A549 (cell line): ENCODE measurements around the gene NSMCE3. TPM values are rescaled to one million over a fixed set of nuclear protein-coding genes. Genes with fewer than 3 reads are reported as not detected.
A peak's percentile ranks its signal among the peaks of the same experiment; 100 is the strongest.

Experiments used
- ATAC-seq, 2 experiments: fragments of 200-7000 bp in 1 of 2; fragments of >200 bp in 1 of 2; cut with Nextera tagmentation in 1 of 2; cut with Tn5 transposase in 1 of 2; 3 replicates each; pipeline versions ENCODE4 v1.8.0 to v1.9.1; 2018 to 2020; ENCODE audit warnings: mild to moderate bottlenecking in 1 of 2, moderate library complexity in 1 of 2
- CTCF ChIA-PET: fragments of 300-600 bp; sonication (Branson Sonifier 250); formaldehyde crosslinking; extraction: SDS; loops from one replicate; lab custom pipeline; 2021; ENCODE audit warnings: antibody characterized with exemption, inconsistent platforms; lab: Yijun Ruan, JAX
- POLR2A ChIA-PET: fragments of 350-600 bp; formaldehyde crosslinking; extraction: SDS; loops from one replicate; lab custom pipeline; 2021; ENCODE audit warnings: antibody characterized with exemption, inconsistent platforms; lab: Yijun Ruan, JAX
- DNase-seq, 2 experiments: peaks; one replicate each; pipeline versions ENCODE4 v3.0.0 to v3.0.0-alpha.2; 2011 to 2016; ENCODE audit warnings: low read depth in 1 of 2, low spot score in 1 of 2
- FAIRE-seq: peaks from 2 replicates; lab custom pipeline; 2011; peaks lifted over from hg19 to GRCh38; lab: Jason Lieb, UNC
- H3K27ac ChIP-seq, 2 experiments: fragments of >200 bp; sonication (Bioruptor Twin); formaldehyde crosslinking; 3 replicates each; pipeline ENCODE4 v1.5.1; 2016 to 2017
- H3K4me1 ChIP-seq: fragments of >200 bp; sonication (Bioruptor Twin); formaldehyde crosslinking; 3 replicates; pipeline ENCODE4 v1.6.1; 2016
- H3K4me2 ChIP-seq: fragments of >200 bp; sonication (Bioruptor Twin); formaldehyde crosslinking; 3 replicates; pipeline ENCODE4 v1.6.1; 2016
- H3K4me3 ChIP-seq: fragments of >200 bp; sonication (Bioruptor Twin); formaldehyde crosslinking; 3 replicates; pipeline ENCODE4 v1.5.1; 2016
- H3K9me3 ChIP-seq: fragments of >200 bp; sonication (Bioruptor Twin); formaldehyde crosslinking; 3 replicates; pipeline ENCODE4 v1.6.1; 2016
- ATOH8 ChIP-seq: fragments of 250-450 bp; sonication (Bioruptor Pico); IDR thresholded peaks from 2 replicates; pipeline ENCODE4 v1.5.0; 2020; ENCODE audit warnings: low read depth, mild to moderate bottlenecking, moderate library complexity
- BCL3 ChIP-seq: fragments of >200 bp; sonication (Bioruptor Twin); formaldehyde crosslinking; IDR thresholded peaks from 3 replicates; pipeline ENCODE4 v1.6.1; 2016
- CBX2 ChIP-seq: fragments of 200-600 bp; sonication (generic); IDR thresholded peaks from 2 replicates; pipeline ENCODE4 v1.6.1; 2016; ENCODE audit warnings: low read depth, mild to moderate bottlenecking, borderline replicate concordance
- CEBPB ChIP-seq, 2 experiments: fragments of >200 bp in 1 of 2; sonication (Bioruptor Twin) in 1 of 2; formaldehyde crosslinking in 1 of 2; IDR thresholded peaks; 2 replicates each; pipeline ENCODE4 v1.6.1; 2012 to 2016
- CHD2 ChIP-seq: fragments of 150-350 bp; IDR thresholded peaks from 2 replicates; pipeline ENCODE4 v1.6.1; 2014; ENCODE audit warnings: low read length; ENCODE audit not compliant: partially characterized antibody
- CHD4 ChIP-seq: fragments of 200-600 bp; sonication (generic); IDR thresholded peaks from 2 replicates; pipeline ENCODE4 v1.6.1; 2016; ENCODE audit warnings: antibody characterized with exemption, mild to moderate bottlenecking, borderline replicate concordance
- FOSB ChIP-seq: fragments of 250-450 bp; sonication (Bioruptor Pico); IDR thresholded peaks from 2 replicates; pipeline ENCODE4 v1.5.0; 2020; ENCODE audit warnings: mild to moderate bottlenecking, moderate library complexity
- FOXS1 ChIP-seq: fragments of 250-450 bp; sonication (Bioruptor Pico); IDR thresholded peaks from 2 replicates; pipeline ENCODE4 v1.5.0; 2020; ENCODE audit warnings: mild to moderate bottlenecking, moderate library complexity
- HES2 ChIP-seq: fragments of >200 bp; sonication (Bioruptor Twin); formaldehyde crosslinking; IDR thresholded peaks from 2 replicates; pipeline ENCODE4 v1.6.1; 2016
- HEYL ChIP-seq: fragments of 250-450 bp; sonication (Bioruptor Pico); IDR thresholded peaks from 2 replicates; pipeline ENCODE4 v1.8.0; 2021; ENCODE audit warnings: mild to moderate bottlenecking, moderate library complexity
- HOXA7 ChIP-seq: fragments of 250-450 bp; sonication (Bioruptor Pico); IDR thresholded peaks from 2 replicates; pipeline ENCODE4 v1.5.0; 2020; ENCODE audit warnings: mild to moderate bottlenecking, moderate library complexity
- JUN ChIP-seq, 2 experiments: fragments of >200 bp; sonication (Bioruptor Twin); formaldehyde crosslinking; IDR thresholded peaks; 2 replicates in 1 of 2; 3 replicates in 1 of 2; pipeline ENCODE4 v1.6.1; 2016 to 2017
- JUNB ChIP-seq: fragments of >200 bp; sonication (Bioruptor Twin); formaldehyde crosslinking; IDR thresholded peaks from 2 replicates; pipeline ENCODE4 v1.6.1; 2016
- KDM5A ChIP-seq: fragments of 200-600 bp; sonication (generic); IDR thresholded peaks from 2 replicates; pipeline ENCODE4 v1.6.1; 2016; ENCODE audit warnings: antibody characterized with exemption, mild to moderate bottlenecking
- MAX ChIP-seq: IDR thresholded peaks from 2 replicates; pipeline ENCODE4 v1.6.1; 2012
- NR3C1 ChIP-seq: fragments of >200 bp; sonication (Bioruptor Twin); formaldehyde crosslinking; IDR thresholded peaks from 3 replicates; pipeline ENCODE4 v1.6.1; 2017
- POLR2AphosphoS2 ChIP-seq: conservative IDR thresholded peaks from 2 replicates; pipeline ENCODE4 v1.6.1; 2012; ENCODE audit warnings: low read length, improper control_type of control experiment, inconsistent platforms
- RAD21 ChIP-seq, 2 experiments: fragments of >200 bp in 1 of 2; sonication (Bioruptor Twin) in 1 of 2; formaldehyde crosslinking in 1 of 2; IDR thresholded peaks in 1 of 2; conservative IDR thresholded peaks in 1 of 2; 2 replicates in 1 of 2; 3 replicates in 1 of 2; pipeline ENCODE4 v1.6.1; 2012 to 2018; ENCODE audit warnings: inconsistent platforms in 1 of 2
- RARB ChIP-seq: fragments of 250-450 bp; sonication (Bioruptor Pico); IDR thresholded peaks from 2 replicates; pipeline ENCODE4 v1.8.0; 2021; ENCODE audit warnings: mild to moderate bottlenecking, moderate library complexity
- REST ChIP-seq: fragments of 200-600 bp; sonication (generic); IDR thresholded peaks from 2 replicates; pipeline ENCODE4 v1.6.1; 2016; ENCODE audit warnings: antibody characterized with exemption, mild to moderate bottlenecking, moderate library complexity
- RFX5 ChIP-seq: fragments of 450-650 bp; IDR thresholded peaks from 2 replicates; pipeline ENCODE4 v1.7.1; 2014; ENCODE audit warnings: antibody characterized with exemption, mild to moderate bottlenecking, moderate library complexity
- SREBF2 ChIP-seq: fragments of 450-650 bp; IDR thresholded peaks from 2 replicates; pipeline ENCODE4 v1.6.1; 2014; ENCODE audit warnings: mild to moderate bottlenecking, moderate library complexity
- TFCP2L1 ChIP-seq: fragments of 250-450 bp; sonication (Bioruptor Pico); IDR thresholded peaks from 2 replicates; pipeline ENCODE4 v1.5.0; 2021; ENCODE audit warnings: mild to moderate bottlenecking
- TP53 ChIP-seq: fragments of 250-450 bp; sonication (Bioruptor Pico); IDR thresholded peaks from 2 replicates; pipeline ENCODE4 v1.5.0; 2021; ENCODE audit warnings: mild to moderate bottlenecking, moderate library complexity
- USF2 ChIP-seq: fragments of 450-650 bp; IDR thresholded peaks from 2 replicates; pipeline ENCODE4 v1.6.1; 2014; ENCODE audit warnings: antibody characterized with exemption
- ZC3H11A ChIP-seq: fragments of 450-650 bp; IDR thresholded peaks from 2 replicates; pipeline ENCODE4 v1.6.1; 2014; ENCODE audit warnings: antibody characterized with exemption, mild to moderate bottlenecking
- WGBS: methylation state at CpG from one replicate; pipeline ENCODE4 v1.1.6; 2017; ENCODE audit errors: missing lambda C conversion rate; 5-methylcytosine and 5-hydroxymethylcytosine counted together
- polyA plus RNA-seq, 4 experiments: library from polyadenylated mRNA; depleted of rRNA in 3 of 4; stranded (reverse); fragments of >200 nt; fragmentation: RNase III in 1 of 4; extraction: RNeasy Plus Mini Kit Qiagen cat#74134 plus additional on column Dnase treatment in 1 of 4; gene quantifications; 2 replicates in 3 of 4; 3 replicates in 1 of 4; pipeline ENCODE4 v1.2.3, GENCODE V29; 2011 to 2017

NSMCE3 gene
- polyA plus RNA-seq, 2 of the 4 experiments (the other 2 are of a cell fraction), result 9.5 to 11.9 TPM

- TF ChIP-seq JUNB (no peak), HEYL (CRISPR knock-in tag) (no peak), RFX5 (no peak), USF2 (no peak)
Measured at GRCh38 chr15:29239395-29239794, 30.2 kb downstream of the NSMCE3 start (continued).

- no peaks in the 10 kb centered on the region for H3K4me1 ChIP-seq
- no peak for ATAC-seq
- ChIA-PET CTCF (interaction anchor here (0.6 to 1.8 kb wide), 3 partner anchors 9 to 94 kb away, joined by 3 to 5 read pairs (median 3); no protein-coding TSS in a partner anchor), POLR2A (no interaction called here)
- WGBS, result 57% methylated on average over 4 of the region's 4 CpGs
- H3K9me3 ChIP-seq, result peaks cover 11% of the 10 kb centered on the region
- no peak for DNase-seq
- H3K4me3 ChIP-seq, result no peak overlapping the region
- H3K27ac ChIP-seq, result no peak overlapping the region
- no peak for TF ChIP-seq SREBF2
- TF ChIP-seq HES2, result no peak
- no peak for TF ChIP-seq RARB (CRISPR knock-in tag)
- no peak for TF ChIP-seq FOSB
- TF ChIP-seq KDM5A, result no peak
- no peak for TF ChIP-seq JUN (IDR thresholded peaks at IDR 0.05)
- TF ChIP-seq BCL3, result no peak
- TF ChIP-seq NR3C1, result no peak
- TF ChIP-seq MAX, result no peak
- TF ChIP-seq, all 56 proteins: peak for 0
- peak; percentile 86 for FAIRE-seq
- no peak overlapping the region for H3K4me2 ChIP-seq
Measured at GRCh38 chr15:29233566-29233965, 36.1 kb downstream of the NSMCE3 start.

GRCh38 chr15:29226436-29227208 is 43.0 kb downstream of the NSMCE3 start:
- DNase-seq, result no peak
- Histone ChIP-seq H3K4me3 (no peak overlapping the region), H3K9me3 (no peaks in the 10 kb centered on the region), H3K27ac (no peak overlapping the region), H3K4me1 (no peaks in the 10 kb centered on the region), H3K4me2 (no peak overlapping the region)
- WGBS, result 45% methylated on average over 9 of the region's 9 CpGs
- ChIA-PET CTCF (interaction anchor here (0.8 kb wide), 1 partner anchor 86 kb away, joined by 3 read pairs; no protein-coding TSS in a partner anchor), POLR2A (no interaction called here)
- ATAC-seq, result 0 out of 6 replicates have a peak, but pooled peaks of 1 of the 2 experiments have one; percentile 35
- no peak for FAIRE-seq
- TF ChIP-seq REST (no peak), MAX (no peak), CEBPB (IDR thresholded peaks at IDR 0.05) (no peak), ZC3H11A (no peak), POLR2AphosphoS2 (no peak), HES2 (no peak), FOXS1 (CRISPR knock-in tag) (no peak), CHD4 (no peak), TP53 (no peak), RAD21 (conservative IDR thresholded peaks at IDR 0.05 in 1 of 2, IDR thresholded peaks at IDR 0.05 in 1 of 2) (no peak), CHD2 (no peak), HOXA7 (no peak), CBX2 (no peak), ATOH8 (CRISPR knock-in tag) (no peak), NR3C1 (no peak), TFCP2L1 (CRISPR knock-in tag) (no peak), RFX5 (no peak)
